GM23248 (cell line): ENCODE data around the gene PIK3R5. TPM values are rescaled to one million over a fixed set of nuclear protein-coding genes. Genes with fewer than 3 reads are reported as not detected.
A peak's percentile ranks its signal among the peaks of the same experiment; 100 is the strongest.

ENCODE experiments used
- DNase-seq: peaks from one replicate; pipeline ENCODE4 v3.0.0-alpha.2; 2015
- H2AFZ ChIP-seq: fragments of 200-600 bp; sonication (generic); 2 replicates; pipeline ENCODE4 v1.6.1; 2016; ENCODE audit warnings: antibody characterized with exemption
- H3F3A ChIP-seq: fragments of 200-600 bp; sonication (generic); 2 replicates; pipeline ENCODE4 v1.6.1; 2016; ENCODE audit warnings: mild to moderate bottlenecking, antibody characterized with exemption, mixed run types; ENCODE audit not compliant: insufficient read depth
- H3K27ac ChIP-seq: fragments of 200-600 bp; sonication (generic); 2 replicates; pipeline ENCODE4 v1.5.1; 2016; ENCODE audit warnings: mild to moderate bottlenecking
- H3K27me3 ChIP-seq: fragments of 200-600 bp; sonication (generic); replicated peaks from 2 replicates; pipeline ENCODE4 v1.6.1; 2016; ENCODE audit warnings: mild to moderate bottlenecking; ENCODE audit not compliant: insufficient read depth
- H3K36me3 ChIP-seq: fragments of 200-600 bp; sonication (generic); 2 replicates; pipeline ENCODE4 v1.6.1; 2016; ENCODE audit warnings: low read depth, mild to moderate bottlenecking
- H3K4me1 ChIP-seq: fragments of 200-600 bp; sonication (generic); 2 replicates; pipeline ENCODE4 v1.6.1; 2016; ENCODE audit warnings: mild to moderate bottlenecking; ENCODE audit not compliant: insufficient read depth
- H3K4me2 ChIP-seq: fragments of 200-600 bp; sonication (generic); one replicate; pipeline ENCODE4 v1.6.1; 2016; ENCODE audit warnings: mild to moderate bottlenecking; ENCODE audit not compliant: unreplicated experiment
- H3K4me3 ChIP-seq: fragments of 200-600 bp; sonication (generic); 2 replicates; pipeline ENCODE4 v1.5.1; 2016; ENCODE audit warnings: mild to moderate bottlenecking
- H3K79me2 ChIP-seq: fragments of 200-600 bp; sonication (generic); 2 replicates; pipeline ENCODE4 v1.6.1; 2016; ENCODE audit warnings: mild to moderate bottlenecking; ENCODE audit not compliant: insufficient read depth
- H3K9ac ChIP-seq: fragments of 200-600 bp; sonication (generic); 2 replicates; pipeline ENCODE4 v1.6.1; 2016; ENCODE audit warnings: mild to moderate bottlenecking
- H3K9me2 ChIP-seq: fragments of 200-600 bp; sonication (generic); 2 replicates; pipeline ENCODE4 v1.6.1; 2016; ENCODE audit warnings: mixed run types, mild to moderate bottlenecking, moderate library complexity; ENCODE audit not compliant: insufficient read depth
- H3K9me3 ChIP-seq: fragments of 200-600 bp; sonication (generic); one replicate; pipeline ENCODE4 v1.6.1; 2017; ENCODE audit warnings: low read depth
- H4K20me1 ChIP-seq: fragments of 200-600 bp; sonication (generic); 2 replicates; pipeline ENCODE4 v1.6.0; 2016; ENCODE audit not compliant: insufficient read depth
- EZH2 ChIP-seq: fragments of 200-600 bp; sonication (generic); IDR thresholded peaks from 2 replicates; pipeline ENCODE4 v1.6.1; 2018; ENCODE audit warnings: antibody characterized with exemption, mild to moderate bottlenecking; ENCODE audit not compliant: insufficient read depth, poor library complexity, severe bottlenecking
- EZH2phosphoT487 ChIP-seq: fragments of 200-600 bp; sonication (generic); IDR thresholded peaks from 2 replicates; pipeline ENCODE4 v1.6.1; 2018; ENCODE audit warnings: antibody characterized with exemption, moderate library complexity, mild to moderate bottlenecking, low read depth; ENCODE audit not compliant: insufficient read depth
- WGBS, 2 experiments: methylation state at CpG; one replicate each; pipeline ENCODE4 v1.1.6; 2015 to 2017; ENCODE audit warnings: low lambda C conversion rate in 2 of 2, low coverage in 1 of 2; ENCODE audit errors: missing lambda C conversion rate in 2 of 2; 5-methylcytosine and 5-hydroxymethylcytosine counted together
- in situ Hi-C: fragments of 300-500 bp; cut with MboI; formaldehyde crosslinking; loops from 2 replicates; pipeline ENCODE4 v1.15.0; 2020
- polyA plus RNA-seq: library from polyadenylated mRNA; unstranded; fragments of >200 nt; fragmentation: Nextera tagmentation; extraction: Ambion mirVana; gene quantifications from 2 replicates; pipeline ENCODE4 v1.2.1, GENCODE V29; 2016
- total RNA-seq: library from RNA; depleted of rRNA; stranded (reverse); fragments of >200 nt; shearing (Covaris generic); gene quantifications from 2 replicates; pipeline ENCODE4 v1.2.3, GENCODE V29; 2014

The PIK3R5 gene
- total and polyA plus RNA-seq, 2 experiments from 2014 or later, result 0.11 TPM; not detected in 1

DNA sequence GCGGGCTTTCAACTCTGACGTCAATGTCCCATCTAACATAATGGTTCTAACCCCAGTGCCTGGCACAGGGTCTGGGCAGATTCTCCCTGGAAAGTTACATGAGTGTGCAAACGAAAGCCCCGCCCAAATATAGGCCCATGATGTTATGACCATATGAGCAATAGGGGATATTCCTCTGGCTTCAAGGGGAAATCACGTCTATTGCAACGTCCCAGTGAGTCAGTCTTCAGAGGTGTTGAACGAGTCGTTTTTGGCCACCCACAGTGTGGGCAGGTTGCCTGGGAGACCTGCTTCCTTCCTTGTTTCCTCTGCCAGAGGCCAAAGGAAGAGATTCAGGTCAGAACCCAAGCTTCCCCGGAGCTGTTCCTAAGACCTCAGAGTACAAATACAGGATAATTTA lies 30.3 kb downstream of the PIK3R5 start:
- Histone ChIP-seq H3K4me2 (no peak overlapping the region), H3K79me2 (no peaks in the 10 kb centered on the region), H3F3A (no peaks in the 10 kb centered on the region), H3K27ac (no peak overlapping the region), H3K9me2 (no peaks in the 10 kb centered on the region), H2AFZ (no peak overlapping the region), H3K4me3 (no peak overlapping the region), H3K9me3 (no peaks in the 10 kb centered on the region), H4K20me1 (no peaks in the 10 kb centered on the region), H3K27me3 (peaks cover 28% of the 10 kb centered on the region; the same call in 1 of the 2 replicates), H3K36me3 (no peaks in the 10 kb centered on the region), H3K9ac (no peak overlapping the region), H3K4me1 (no peaks in the 10 kb centered on the region)
- peak; percentile 26 for DNase-seq
- 41 to 44% methylated on average over 9 of the region's 9 CpGs for WGBS, 2 experiments
- no peak for TF ChIP-seq EZH2
- TF ChIP-seq EZH2phosphoT487, result no peak
- in situ Hi-C loops, result no loop called here

DNA sequence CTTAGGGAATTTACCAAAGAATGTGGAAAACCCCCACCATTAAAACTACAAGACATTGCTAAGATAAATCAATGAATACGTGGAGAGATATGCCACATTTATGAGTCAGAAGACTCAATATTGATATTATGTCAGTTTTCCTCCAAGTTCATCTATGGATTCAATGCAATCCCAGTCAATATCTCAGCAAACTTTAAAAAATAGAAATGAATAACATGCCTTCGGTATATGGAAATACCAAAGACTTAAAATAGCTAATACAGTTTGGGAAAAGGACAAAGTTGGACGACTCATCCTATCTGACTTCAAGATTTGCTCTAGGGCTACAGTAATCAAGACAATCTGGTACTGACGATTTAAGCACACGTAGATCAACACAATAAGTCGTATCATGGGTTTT lies 31.2 kb downstream of the PIK3R5 start:
- DNase-seq, result no peak
- WGBS, 2 experiments, result 36 to 38% methylated on average over 6 of the region's 6 CpGs
- no peaks in the 10 kb centered on the region for H3K9me2 ChIP-seq
- no peak overlapping the region for H3K9ac ChIP-seq
- no peaks in the 10 kb centered on the region for H4K20me1 ChIP-seq
- H2AFZ ChIP-seq, result no peak overlapping the region
- TF ChIP-seq EZH2 (no peak), EZH2phosphoT487 (no peak)
- H3K36me3 ChIP-seq, result no peaks in the 10 kb centered on the region
- no peaks in the 10 kb centered on the region for H3K9me3 ChIP-seq
- no peaks in the 10 kb centered on the region for H3F3A ChIP-seq
- peaks cover 21% of the 10 kb centered on the region; the same call in 1 of the 2 replicates for H3K27me3 ChIP-seq
- no peak overlapping the region for H3K4me3 ChIP-seq
- H3K79me2 ChIP-seq, result no peaks in the 10 kb centered on the region
- H3K4me1 ChIP-seq, result no peaks in the 10 kb centered on the region
- in situ Hi-C loops, result no loop called here
- H3K27ac ChIP-seq, result no peak overlapping the region
- no peak overlapping the region for H3K4me2 ChIP-seq

DNA sequence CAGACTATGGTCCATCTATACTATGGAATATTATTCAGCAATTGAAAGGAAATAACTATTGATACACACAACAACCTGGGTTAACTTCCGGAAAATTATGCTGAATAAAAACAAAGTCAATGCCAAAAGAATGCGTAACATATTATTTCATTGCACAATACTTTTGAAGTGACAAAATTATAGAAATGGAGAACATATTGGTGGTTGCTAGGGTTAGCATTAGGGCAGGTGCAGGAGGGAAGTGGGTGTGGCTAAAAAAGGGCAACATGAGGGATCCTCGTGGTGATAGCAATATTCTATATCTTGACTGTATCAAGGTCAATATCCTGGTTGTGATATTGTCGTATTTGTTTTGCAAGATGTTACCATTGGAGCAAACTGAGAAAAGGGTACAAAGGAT lies 34.9 kb downstream of the PIK3R5 start:
- H3K4me2 ChIP-seq, result no peak overlapping the region
- in situ Hi-C loops, result no loop called here
- H2AFZ ChIP-seq, result no peak overlapping the region
- DNase-seq, result no peak
- no peaks in the 10 kb centered on the region for H3K9me2 ChIP-seq
- no peak for TF ChIP-seq EZH2phosphoT487
- TF ChIP-seq EZH2, result no peak
- H3K4me3 ChIP-seq, result no peak overlapping the region
- no peak overlapping the region for H3K9ac ChIP-seq
- 54 to 55% methylated on average over 4 of the region's 4 CpGs for WGBS, 2 experiments
- no peaks in the 10 kb centered on the region for H3K79me2 ChIP-seq
- no peaks in the 10 kb centered on the region for H3K4me1 ChIP-seq
- no peaks in the 10 kb centered on the region for H3K36me3 ChIP-seq
- peaks cover 14% of the 10 kb centered on the region; the same call in 1 of the 2 replicates for H3K27me3 ChIP-seq
- H3K27ac ChIP-seq, result no peak overlapping the region
- peaks cover 6% of the 10 kb centered on the region for H3K9me3 ChIP-seq
- no peaks in the 10 kb centered on the region for H3F3A ChIP-seq
- H4K20me1 ChIP-seq, result no peaks in the 10 kb centered on the region

DNA sequence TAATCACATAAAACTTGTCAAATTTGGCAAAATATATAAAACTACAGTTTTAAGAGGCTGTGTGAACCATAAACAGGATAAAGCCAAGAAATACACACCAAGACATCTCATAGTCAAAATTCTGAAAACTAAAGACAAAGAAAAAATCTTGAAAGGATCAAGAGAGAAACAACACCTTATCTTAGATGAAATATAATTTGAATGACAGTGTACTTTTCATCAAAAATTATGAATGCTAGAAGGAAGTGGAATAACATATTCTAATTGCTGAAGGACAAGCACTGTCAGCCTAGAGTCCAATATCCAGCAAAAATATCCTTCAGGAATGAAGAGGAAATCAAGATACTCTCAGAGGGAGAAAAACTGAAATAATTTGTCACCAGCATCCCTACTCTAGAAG lies 37.2 kb downstream of the PIK3R5 start:
- Histone ChIP-seq H3K27ac (no peak overlapping the region), H3F3A (no peaks in the 10 kb centered on the region), H3K36me3 (no peaks in the 10 kb centered on the region), H3K9me2 (no peaks in the 10 kb centered on the region), H3K9me3 (peaks cover 6% of the 10 kb centered on the region), H4K20me1 (no peaks in the 10 kb centered on the region), H3K9ac (no peak overlapping the region), H3K79me2 (no peaks in the 10 kb centered on the region), H3K27me3 (peaks cover 14% of the 10 kb centered on the region; the same call in 1 of the 2 replicates), H3K4me1 (no peaks in the 10 kb centered on the region), H3K4me3 (no peak overlapping the region), H3K4me2 (no peak overlapping the region), H2AFZ (no peak overlapping the region)
- in situ Hi-C loops, result no loop called here
- no peak for TF ChIP-seq EZH2
- no peak for TF ChIP-seq EZH2phosphoT487
- no peak for DNase-seq

DNA sequence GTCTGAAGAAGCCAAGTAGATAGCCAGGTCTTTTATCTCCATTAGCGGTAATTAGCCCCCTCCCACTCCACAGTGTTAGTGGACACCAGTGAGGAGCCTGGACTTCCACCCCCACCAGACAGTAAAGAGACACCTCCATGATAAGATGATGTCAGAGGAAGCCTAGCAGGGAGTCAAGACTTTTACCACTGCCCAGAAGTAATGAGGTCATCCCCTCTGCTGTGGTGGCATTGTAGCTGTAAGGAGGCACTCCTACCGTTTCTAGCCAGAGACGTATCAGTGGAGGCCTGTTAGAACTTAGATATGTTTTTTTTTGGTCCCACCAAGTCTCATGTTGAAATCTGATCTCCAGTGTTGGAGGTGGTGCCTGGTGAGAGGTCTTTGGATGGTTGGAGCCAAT lies 38.1 kb downstream of the PIK3R5 start:
- Histone ChIP-seq H3K27ac (no peak overlapping the region), H3F3A (peaks cover 4% of the 10 kb centered on the region; the same call in 1 of the 2 replicates), H3K4me1 (peaks cover 7% of the 10 kb centered on the region), H3K27me3 (peaks cover 9% of the 10 kb centered on the region; the same call in 1 of the 2 replicates), H3K4me3 (no peak overlapping the region), H4K20me1 (no peaks in the 10 kb centered on the region), H3K9me3 (peaks cover 6% of the 10 kb centered on the region), H3K36me3 (no peaks in the 10 kb centered on the region), H2AFZ (no peak overlapping the region), H3K79me2 (no peaks in the 10 kb centered on the region), H3K9me2 (no peaks in the 10 kb centered on the region), H3K4me2 (no peak overlapping the region), H3K9ac (no peak overlapping the region)
- 73% methylated on average over 3 of the region's 3 CpGs for WGBS, 2 experiments
- DNase-seq, result no peak
- in situ Hi-C loops, result no loop called here
- TF ChIP-seq EZH2 (no peak), EZH2phosphoT487 (no peak)
